Stimulated activated effector memory CD8-positive, alpha-beta T cell treated with anti-CD3 and anti-CD28 coated beads, Interleukin-12 subunit alpha, Interleukin-12 subunit beta, amount 100 ng/mL, for 72 hours (primary cell): ENCODE measurements around the gene MPEG1.

Source experiments
- ATAC-seq: fragments of 150-1000 bp; cut with Tn5 transposase; 2 replicates; pipeline ENCODE4 v1.10.0; 2021
- DNase-seq, 2 donors: peaks; one replicate each; pipeline ENCODE4 v3.0.0; 2021 to 2022; ENCODE audit warnings: low spot score in 2 of 2
- H3K27ac Mint-ChIP-seq: one replicate; pipeline ENCODE4 v1.8.0; 2022; ENCODE audit warnings: mild to moderate bottlenecking, mixed read lengths
- H3K36me3 Mint-ChIP-seq: one replicate; pipeline ENCODE4 v1.8.0; 2022; ENCODE audit warnings: mild to moderate bottlenecking, mixed read lengths
- H3K4me1 Mint-ChIP-seq: one replicate; pipeline ENCODE4 v1.8.0; 2022; ENCODE audit warnings: mixed read lengths
- H3K4me3 Mint-ChIP-seq: one replicate; pipeline ENCODE4 v1.8.0; 2022; ENCODE audit warnings: mild to moderate bottlenecking, mixed read lengths
- H3K9me3 Mint-ChIP-seq: one replicate; pipeline ENCODE4 v1.8.0; 2022; ENCODE audit warnings: mixed read lengths

Gene MPEG1, protein sequence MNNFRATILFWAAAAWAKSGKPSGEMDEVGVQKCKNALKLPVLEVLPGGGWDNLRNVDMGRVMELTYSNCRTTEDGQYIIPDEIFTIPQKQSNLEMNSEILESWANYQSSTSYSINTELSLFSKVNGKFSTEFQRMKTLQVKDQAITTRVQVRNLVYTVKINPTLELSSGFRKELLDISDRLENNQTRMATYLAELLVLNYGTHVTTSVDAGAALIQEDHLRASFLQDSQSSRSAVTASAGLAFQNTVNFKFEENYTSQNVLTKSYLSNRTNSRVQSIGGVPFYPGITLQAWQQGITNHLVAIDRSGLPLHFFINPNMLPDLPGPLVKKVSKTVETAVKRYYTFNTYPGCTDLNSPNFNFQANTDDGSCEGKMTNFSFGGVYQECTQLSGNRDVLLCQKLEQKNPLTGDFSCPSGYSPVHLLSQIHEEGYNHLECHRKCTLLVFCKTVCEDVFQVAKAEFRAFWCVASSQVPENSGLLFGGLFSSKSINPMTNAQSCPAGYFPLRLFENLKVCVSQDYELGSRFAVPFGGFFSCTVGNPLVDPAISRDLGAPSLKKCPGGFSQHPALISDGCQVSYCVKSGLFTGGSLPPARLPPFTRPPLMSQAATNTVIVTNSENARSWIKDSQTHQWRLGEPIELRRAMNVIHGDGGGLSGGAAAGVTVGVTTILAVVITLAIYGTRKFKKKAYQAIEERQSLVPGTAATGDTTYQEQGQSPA

DNA sequence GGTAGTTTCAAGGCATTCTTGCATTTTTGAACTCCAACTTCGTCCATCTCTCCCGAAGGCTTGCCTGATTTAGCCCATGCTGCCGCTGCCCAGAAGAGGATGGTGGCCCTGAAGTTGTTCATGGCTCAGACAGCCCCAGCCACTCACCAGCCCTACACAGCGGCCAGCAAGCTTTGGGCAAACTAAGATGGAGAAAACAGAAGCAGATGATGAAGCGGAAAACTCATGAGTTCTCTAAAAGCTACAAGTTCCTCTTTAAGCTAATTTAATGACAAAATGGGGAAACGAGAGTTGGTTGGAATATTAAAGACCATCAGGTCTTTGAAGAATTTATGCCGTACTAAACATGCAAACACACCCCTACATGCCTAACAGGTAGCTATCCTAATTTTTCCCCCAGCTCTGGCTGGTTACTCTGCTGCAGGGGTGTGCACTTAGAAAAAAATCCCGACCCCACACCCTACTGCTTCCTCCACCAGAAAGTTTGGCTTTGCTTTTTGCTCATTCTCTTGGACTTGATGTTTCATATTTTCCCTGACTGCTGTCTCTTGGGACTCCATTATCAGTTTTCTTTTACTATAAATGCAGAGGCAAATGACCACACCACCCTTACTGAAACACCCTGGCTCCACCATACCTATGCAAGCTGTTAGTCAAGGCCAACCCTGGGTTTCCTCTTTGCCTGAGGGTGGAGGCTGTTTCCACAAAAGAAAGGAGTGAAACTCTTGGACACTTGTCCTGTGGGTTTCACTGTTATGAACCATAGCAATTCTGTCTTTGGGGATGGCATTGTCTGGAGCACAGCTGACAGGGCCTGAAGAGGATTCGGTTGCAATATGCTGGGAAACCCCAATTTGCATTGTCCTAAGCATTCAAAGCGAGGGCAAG, at the start of gene MPEG1:
TSS of gene MPEG1 (minus strand) at position 184 of the 888 bp plus-strand sequence. CDS start at position 122, 62 bp downstream.
- no peaks in the 10 kb centered on the region for H3K36me3 Mint-ChIP-seq
- no peak for DNase-seq
- peaks cover 22% of the 10 kb centered on the region for H3K4me1 Mint-ChIP-seq
- no peaks in the 10 kb centered on the region for H3K9me3 Mint-ChIP-seq
- H3K4me3 Mint-ChIP-seq: no peak within 1 kb of the TSS
- no peak for ATAC-seq
- H3K27ac Mint-ChIP-seq: no peak within 1 kb of the TSS

DNA sequence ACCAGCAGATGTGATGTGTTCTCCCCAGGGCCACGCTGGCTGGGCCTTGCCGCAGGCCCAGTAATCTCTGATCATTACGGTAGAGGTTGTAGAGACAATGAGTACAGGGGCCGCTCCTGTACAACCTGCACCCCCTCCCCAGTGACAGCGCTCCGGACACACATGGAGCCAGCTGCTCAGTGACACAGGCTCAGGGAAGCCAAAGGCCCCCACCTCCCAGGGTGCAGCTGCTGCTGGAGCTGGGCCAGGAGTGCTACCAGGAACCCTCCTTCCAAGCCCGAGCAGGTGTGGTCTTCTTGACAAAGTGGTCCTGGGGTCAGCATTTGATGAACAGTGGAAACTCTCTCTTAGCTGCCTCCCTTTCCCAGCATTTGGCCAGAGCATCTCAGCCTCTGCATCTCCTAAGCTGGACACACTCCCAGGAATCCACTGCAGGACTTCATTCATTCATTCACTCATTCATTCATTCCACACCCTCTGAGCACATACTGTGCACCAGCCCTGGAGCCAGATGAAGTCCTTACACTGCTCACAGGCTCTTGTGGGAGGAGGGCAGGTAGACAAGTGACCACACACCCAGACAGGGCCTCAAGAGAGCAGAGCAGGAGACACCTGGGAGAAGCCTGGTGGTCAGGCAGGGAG, 49.6 kb upstream of the MPEG1 start:
- ATAC-seq (no peak), DNase-seq (no peak)
- Mint-ChIP-seq H3K4me1 (no peaks in the 10 kb centered on the region), H3K36me3 (no peaks in the 10 kb centered on the region), H3K4me3 (no peak overlapping the region), H3K27ac (no peak overlapping the region), H3K9me3 (no peaks in the 10 kb centered on the region)

DNA sequence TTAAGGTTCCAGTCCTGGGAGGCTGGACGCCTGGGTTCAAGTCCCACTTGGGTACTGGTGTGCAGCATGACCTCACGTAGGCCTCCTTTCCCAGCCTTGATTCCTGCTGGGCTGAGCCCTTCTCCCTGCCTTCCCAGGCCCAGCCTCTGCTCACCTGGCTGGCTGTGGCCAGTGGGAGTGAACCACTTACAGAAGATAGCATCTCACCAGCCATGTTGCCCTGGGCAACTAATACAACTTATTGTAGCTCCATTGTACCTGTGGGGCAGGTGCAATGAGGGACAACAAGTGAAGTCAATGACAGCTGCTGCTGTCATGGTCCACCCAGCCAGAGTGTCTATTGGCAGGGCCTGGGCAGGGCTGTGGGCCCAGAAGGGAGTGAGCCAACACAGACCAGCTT, 48.4 kb upstream of the MPEG1 start:
- ATAC-seq: no peak
- Mint-ChIP-seq H3K4me1 (no peaks in the 10 kb centered on the region), H3K4me3 (no peak overlapping the region), H3K27ac (no peak overlapping the region), H3K9me3 (no peaks in the 10 kb centered on the region), H3K36me3 (no peaks in the 10 kb centered on the region)
- no peak for DNase-seq

DNA sequence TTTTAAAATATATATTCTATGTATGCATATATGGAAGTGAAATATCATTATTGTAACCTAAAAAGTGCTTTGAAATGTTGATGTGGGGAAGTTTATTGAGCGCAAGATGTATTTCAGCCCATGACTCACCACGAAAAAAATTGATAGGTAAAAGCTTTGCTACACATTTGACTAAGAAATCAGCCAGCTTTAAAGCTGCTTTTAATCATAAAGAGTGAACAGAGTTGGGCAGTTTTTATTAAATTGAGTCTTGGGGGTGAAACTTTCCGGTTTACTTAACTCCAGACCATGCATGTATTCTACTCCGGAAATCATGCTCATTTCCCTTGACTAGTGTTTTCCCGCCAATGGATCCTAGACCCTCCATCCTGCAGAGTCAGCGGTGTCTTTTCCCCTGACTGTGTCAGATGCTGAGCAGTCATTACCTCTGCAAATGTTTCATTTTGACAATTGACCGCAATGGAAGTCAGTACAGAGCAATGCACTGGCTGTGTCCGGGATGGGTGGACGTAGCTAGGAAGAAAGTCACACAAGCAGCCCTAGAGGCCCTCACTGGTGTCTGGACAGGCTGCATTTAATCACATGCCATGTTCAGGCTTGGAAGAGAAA, 47.2 kb upstream of the MPEG1 start:
- no peaks in the 10 kb centered on the region for H3K4me1 Mint-ChIP-seq
- no peak overlapping the region for H3K4me3 Mint-ChIP-seq
- ATAC-seq (peak; percentile 17), DNase-seq (no peak)
- H3K36me3 Mint-ChIP-seq: no peaks in the 10 kb centered on the region
- no peak overlapping the region for H3K27ac Mint-ChIP-seq
- H3K9me3 Mint-ChIP-seq: no peaks in the 10 kb centered on the region

DNA sequence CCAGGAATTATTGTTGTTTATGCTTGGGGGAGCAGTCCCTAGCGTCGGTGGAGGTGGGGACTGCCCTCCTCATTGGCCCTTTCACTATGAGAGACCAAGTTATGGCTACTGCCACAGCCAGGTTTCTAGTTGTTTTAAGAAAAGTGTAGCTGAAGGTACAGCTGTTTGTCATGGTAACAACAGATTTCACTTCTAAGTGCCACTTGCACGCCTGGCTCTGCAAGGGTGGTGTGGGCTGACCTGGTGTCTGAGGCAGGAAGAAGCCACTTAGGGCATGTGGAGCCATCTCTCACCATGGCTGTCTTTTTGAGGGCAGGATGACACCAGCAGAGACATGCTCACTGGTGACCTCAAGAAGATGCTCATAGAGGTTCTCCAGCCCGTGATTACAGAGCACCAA, 46.3 kb upstream of the MPEG1 start:
- H3K4me3 Mint-ChIP-seq: no peak overlapping the region
- H3K36me3 Mint-ChIP-seq: no peaks in the 10 kb centered on the region
- H3K4me1 Mint-ChIP-seq: no peaks in the 10 kb centered on the region
- DNase-seq: no peak
- no peak overlapping the region for H3K27ac Mint-ChIP-seq
- ATAC-seq: no peak
- H3K9me3 Mint-ChIP-seq: no peaks in the 10 kb centered on the region

DNA sequence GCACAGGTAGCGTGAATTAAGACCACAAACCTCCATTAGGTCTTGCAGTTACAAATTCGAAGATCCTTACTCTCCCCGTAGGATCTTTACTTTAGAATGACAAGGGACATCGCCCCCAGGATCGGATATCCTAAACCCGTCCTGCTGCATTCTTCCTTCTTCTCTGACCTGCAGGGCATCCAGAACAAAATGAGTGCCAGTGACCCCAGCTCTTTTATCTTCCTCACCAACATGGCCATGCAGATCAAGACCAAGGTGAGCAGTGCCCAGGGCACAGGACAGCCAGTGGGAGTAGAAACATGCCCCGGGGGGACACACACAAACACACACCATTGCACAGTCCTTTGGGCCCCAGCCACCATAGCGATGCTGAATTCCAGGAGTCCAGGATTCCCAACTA, 42.6 kb upstream of the MPEG1 start:
- DNase-seq (no peak), ATAC-seq (no peak)
- H3K9me3 Mint-ChIP-seq: no peaks in the 10 kb centered on the region
- no peaks in the 10 kb centered on the region for H3K36me3 Mint-ChIP-seq
- H3K4me1 Mint-ChIP-seq: no peaks in the 10 kb centered on the region
- no peak overlapping the region for H3K27ac Mint-ChIP-seq
- H3K4me3 Mint-ChIP-seq: no peak overlapping the region

DNA sequence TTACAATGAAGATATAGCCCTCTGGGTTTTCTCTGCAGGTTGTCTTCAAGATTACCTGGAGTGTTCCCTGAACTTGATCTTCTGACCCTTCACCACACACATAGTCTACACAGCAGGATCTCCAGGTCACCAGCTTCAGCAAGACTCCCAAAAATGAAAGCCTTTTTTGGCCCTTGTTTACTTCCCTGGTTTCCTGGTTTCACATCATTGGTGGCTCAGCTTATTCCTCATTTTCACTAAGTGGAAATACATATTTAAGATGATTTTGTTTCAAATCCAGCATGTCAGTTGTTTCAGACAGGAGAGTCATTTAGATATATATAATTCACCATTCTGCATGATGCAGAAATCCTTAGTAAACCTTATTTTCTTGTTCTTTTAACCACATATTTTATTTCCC, 41.6 kb upstream of the MPEG1 start:
- H3K4me3 Mint-ChIP-seq: no peak overlapping the region
- H3K4me1 Mint-ChIP-seq: no peaks in the 10 kb centered on the region
- ATAC-seq (no peak), DNase-seq (no peak)
- no peak overlapping the region for H3K27ac Mint-ChIP-seq
- H3K36me3 Mint-ChIP-seq: no peaks in the 10 kb centered on the region
- no peaks in the 10 kb centered on the region for H3K9me3 Mint-ChIP-seq

DNA sequence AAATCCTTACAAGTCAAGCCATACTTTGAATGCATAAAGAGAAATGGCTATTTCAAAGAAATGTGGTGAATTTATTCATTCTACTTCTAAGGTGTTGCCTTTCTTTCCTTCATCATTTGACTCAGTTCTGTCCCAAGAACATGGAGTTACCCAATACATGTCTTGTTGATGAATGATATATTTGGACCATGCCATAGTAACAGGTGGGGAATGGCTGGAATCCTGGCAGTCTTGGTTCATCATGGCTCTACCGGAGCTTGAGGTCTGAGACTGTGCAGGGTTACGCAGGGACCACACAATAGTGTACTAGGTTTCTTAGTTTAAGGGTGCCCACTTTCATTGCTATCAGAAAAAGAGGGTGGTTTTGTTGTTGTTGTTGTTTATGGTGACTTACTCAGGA, 40.3 kb upstream of the MPEG1 start:
- H3K4me1 Mint-ChIP-seq: peaks cover 10% of the 10 kb centered on the region
- no peak overlapping the region for H3K4me3 Mint-ChIP-seq
- DNase-seq (no peak), ATAC-seq (no peak)
- H3K27ac Mint-ChIP-seq: no peak overlapping the region
- H3K9me3 Mint-ChIP-seq: peaks cover 2% of the 10 kb centered on the region
- H3K36me3 Mint-ChIP-seq: no peaks in the 10 kb centered on the region

DNA sequence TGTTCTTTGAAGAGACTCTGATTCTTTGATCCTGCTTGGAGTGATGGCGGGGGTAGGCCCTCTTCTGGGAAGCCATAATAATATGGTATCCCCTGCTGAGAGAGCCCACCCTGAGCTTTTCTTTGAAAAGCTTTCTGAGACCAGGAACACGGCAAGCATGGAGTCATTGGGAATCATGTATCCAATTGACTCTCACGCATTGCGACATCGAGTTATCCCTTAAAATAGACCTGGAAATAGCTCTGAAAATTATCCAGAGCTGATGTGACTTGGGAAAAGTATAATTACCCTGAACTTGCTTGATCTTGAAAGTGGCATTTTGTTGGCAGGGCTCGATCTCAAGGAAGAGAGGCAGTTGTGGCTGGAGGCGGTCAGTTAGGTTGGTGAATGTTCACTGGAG, 36.8 kb upstream of the MPEG1 start:
- no peaks in the 10 kb centered on the region for H3K36me3 Mint-ChIP-seq
- no peak for ATAC-seq
- no peak for DNase-seq
- H3K4me1 Mint-ChIP-seq: peaks cover 22% of the 10 kb centered on the region
- H3K4me3 Mint-ChIP-seq: no peak overlapping the region
- peaks cover 2% of the 10 kb centered on the region for H3K9me3 Mint-ChIP-seq
- no peak overlapping the region for H3K27ac Mint-ChIP-seq

DNA sequence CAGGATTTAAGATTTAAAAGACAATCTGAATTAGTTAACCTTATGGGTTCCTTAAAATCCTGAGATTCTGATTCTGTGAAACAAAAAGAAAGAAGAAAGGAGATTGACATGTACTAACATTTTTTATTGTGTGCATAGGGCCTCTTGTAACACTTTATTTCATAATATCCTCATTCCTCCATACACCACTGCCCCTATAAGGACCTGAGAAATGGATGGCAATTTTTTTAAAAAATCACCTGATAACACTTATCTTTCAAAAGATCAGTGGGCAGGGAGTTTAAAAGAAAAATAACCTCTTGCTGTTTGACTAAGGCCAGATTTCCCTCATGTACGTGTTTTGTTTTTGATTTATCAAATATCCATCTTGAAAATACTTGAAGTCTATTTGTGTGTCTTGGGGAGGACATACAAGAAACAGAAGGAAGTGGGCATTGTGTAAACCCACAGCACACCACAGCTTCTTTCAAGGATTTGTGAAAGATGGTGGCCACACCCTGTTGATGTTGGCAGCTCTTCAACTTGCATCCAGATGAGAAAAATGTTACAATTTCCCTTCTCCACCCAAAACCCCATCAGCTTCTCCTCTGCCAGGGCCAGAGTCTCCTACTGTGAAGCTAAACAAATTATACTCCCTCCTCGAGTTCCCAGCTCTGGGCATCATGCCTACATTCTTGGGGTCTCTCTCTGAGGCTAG, 35.0 kb upstream of the MPEG1 start:
- Mint-ChIP-seq H3K4me1 (peaks cover 22% of the 10 kb centered on the region), H3K4me3 (no peak overlapping the region), H3K9me3 (peaks cover 2% of the 10 kb centered on the region), H3K36me3 (no peaks in the 10 kb centered on the region), H3K27ac (no peak overlapping the region)
- DNase-seq (no peak), ATAC-seq (no peak)

DNA sequence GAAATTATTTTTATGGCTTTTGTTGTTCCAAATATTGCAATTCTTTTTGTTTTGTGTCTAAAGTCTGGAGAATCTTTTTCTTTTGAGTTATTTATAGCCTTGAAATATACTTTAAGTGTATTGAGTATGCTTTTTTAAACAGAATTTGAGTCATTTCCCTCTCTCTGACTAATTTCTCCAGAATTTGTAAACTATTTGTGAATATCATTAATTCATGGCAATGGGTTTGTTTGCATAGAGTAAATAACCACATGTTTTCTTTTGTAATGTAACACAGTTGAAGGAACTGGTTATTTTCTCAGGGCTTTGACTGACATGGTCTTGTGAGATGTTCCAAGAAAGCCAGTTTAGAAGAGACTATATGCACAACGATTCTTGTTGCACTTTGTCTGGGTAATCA, 30.9 kb upstream of the MPEG1 start:
- Mint-ChIP-seq H3K27ac (no peak overlapping the region), H3K9me3 (peaks cover under 1% of the 10 kb centered on the region), H3K4me1 (peaks cover 18% of the 10 kb centered on the region), H3K4me3 (no peak overlapping the region), H3K36me3 (no peaks in the 10 kb centered on the region)
- DNase-seq (no peak), ATAC-seq (no peak)

DNA sequence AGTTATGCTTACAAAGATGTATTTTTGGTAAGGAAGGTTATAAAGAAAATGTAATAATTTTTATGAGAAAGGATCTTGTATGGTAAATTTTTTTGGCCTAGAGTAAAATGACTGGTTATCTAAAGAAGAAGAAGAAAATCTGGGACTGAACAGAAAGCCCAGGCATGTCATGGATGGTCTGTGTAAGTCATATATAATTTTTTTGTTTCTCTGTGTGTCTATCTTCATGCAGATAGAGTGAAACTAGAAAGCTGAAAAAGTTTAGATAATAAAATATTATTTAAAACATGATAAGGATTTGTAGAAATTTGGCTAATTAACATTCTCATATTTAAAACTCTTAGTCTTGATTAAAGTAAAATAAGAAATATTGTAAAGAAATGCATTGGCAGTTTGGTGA, 27.6 kb upstream of the MPEG1 start:
- Mint-ChIP-seq H3K27ac (no peak overlapping the region), H3K4me3 (no peak overlapping the region), H3K4me1 (no peaks in the 10 kb centered on the region), H3K36me3 (no peaks in the 10 kb centered on the region), H3K9me3 (peaks cover 5% of the 10 kb centered on the region)
- ATAC-seq (no peak), DNase-seq (no peak)

DNA sequence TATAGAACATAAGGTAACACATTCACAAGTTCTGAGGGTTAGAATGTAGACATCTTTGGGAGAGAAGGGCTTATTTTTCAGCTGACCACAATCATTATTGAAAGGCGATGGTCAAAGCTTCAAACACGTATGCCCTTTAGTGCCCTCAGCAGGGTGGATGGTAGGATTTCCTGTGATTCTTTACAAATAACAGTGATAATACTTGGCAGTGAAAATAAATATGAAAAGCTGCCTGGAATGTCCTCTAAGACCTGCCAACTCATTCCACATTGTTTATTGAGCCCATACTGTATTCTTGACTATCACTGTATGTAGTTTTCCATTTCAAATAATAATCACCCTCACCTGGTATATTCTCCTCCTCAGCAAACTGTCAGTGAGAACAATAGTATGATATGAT, 13.7 kb upstream of the MPEG1 start:
- H3K4me3 Mint-ChIP-seq: no peak overlapping the region
- H3K4me1 Mint-ChIP-seq: peaks cover 9% of the 10 kb centered on the region
- H3K36me3 Mint-ChIP-seq: no peaks in the 10 kb centered on the region
- H3K9me3 Mint-ChIP-seq: no peaks in the 10 kb centered on the region
- no peak for DNase-seq
- ATAC-seq: no peak
- H3K27ac Mint-ChIP-seq: no peak overlapping the region

DNA sequence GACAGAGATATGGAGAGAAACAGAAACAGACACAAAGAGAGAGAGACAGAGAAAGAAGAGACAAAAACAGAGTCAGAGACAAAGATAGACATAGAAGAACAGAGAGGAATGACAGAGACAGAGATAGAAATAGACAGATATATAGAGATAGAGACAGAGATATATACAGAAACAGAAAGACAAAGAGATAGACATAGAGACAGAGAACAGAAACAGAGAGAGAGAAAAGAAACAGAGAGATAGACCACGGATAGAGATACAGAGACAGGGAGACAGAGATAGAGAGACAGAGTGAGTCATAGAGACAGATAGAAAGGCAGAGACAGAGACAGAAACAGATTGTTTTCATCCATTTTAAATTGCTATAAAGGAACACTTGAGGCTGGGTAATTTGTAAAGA, 12.3 kb upstream of the MPEG1 start:
- no peaks in the 10 kb centered on the region for H3K9me3 Mint-ChIP-seq
- no peak overlapping the region for H3K27ac Mint-ChIP-seq
- ATAC-seq (no peak), DNase-seq (no peak)
- no peak overlapping the region for H3K4me3 Mint-ChIP-seq
- peaks cover 9% of the 10 kb centered on the region for H3K4me1 Mint-ChIP-seq
- no peaks in the 10 kb centered on the region for H3K36me3 Mint-ChIP-seq
